ENCODE measurements around the gene GART. TPM values are rescaled to one million over a fixed set of nuclear protein-coding genes. Genes with fewer than 3 reads are reported as not detected.
A peak's percentile ranks its signal among the peaks of the same experiment; 100 is the strongest.
"Not testable (repeated sequence)": the region's sequence is repeated elsewhere in the genome, so short reads cannot be mapped to it uniquely, and the experiment has no call there.

Gene GART
- total RNA-seq, 2 experiments from 2014 or later, result 223 to 231 TPM

GRCh38 chr21:33477066-33477465, 64.9 kb downstream of the GART start:
- Mint-ChIP-seq H3K4me3 (no peak overlapping the region), H3K27me3 (no peaks in the 10 kb centered on the region)
- CTCF ChIA-PET, result interaction anchor here (1.5 kb wide), 1 partner anchor 115 kb away, joined by 3 read pairs; no protein-coding TSS in a partner anchor

DNA sequence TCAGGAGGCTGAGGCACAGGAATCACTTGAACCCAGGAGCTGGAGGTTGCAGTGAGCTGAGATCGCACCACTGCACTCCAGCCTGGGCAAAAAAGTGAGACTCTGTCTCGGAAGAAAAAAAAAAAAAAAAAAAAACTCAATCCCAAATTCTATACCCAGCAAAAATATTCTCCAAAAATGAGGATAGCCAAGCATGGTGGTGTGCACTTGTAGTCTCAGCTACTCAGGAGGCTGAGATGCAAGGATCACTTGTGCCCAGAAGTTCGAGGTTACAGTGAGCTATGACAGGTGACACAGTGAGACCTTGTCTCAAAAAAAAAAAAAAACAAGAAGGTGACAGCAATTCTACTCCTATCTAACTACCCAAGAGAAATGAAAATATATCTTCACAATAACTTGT, 68.6 kb downstream of the GART start:
- Mint-ChIP-seq H3K4me1 (peaks cover 7% of the 10 kb centered on the region), H3K9me3 (ENCODE audit: low read depth) (no peaks in the 10 kb centered on the region), H3K27ac (no peak overlapping the region), H3K36me3 (ENCODE audit: low read depth) (peaks cover 2% of the 10 kb centered on the region), H3K27me3 (no peaks in the 10 kb centered on the region), H3K4me3 (no peak overlapping the region)
- intact Hi-C loops (cut with DNase I, micrococcal nuclease), result no loop called here
- DNase-seq (no peak), ATAC-seq (no peak)
- ChIA-PET CTCF (interaction anchor here (1.2 kb wide), 1 partner anchor 12 kb away, joined by 3 read pairs; no protein-coding TSS in a partner anchor), POLR2A (no interaction called here)

More at GRCh38 chr21:33477066-33477465, 64.9 kb downstream of the GART start:
- H3K36me3 Mint-ChIP-seq (ENCODE audit: low read depth), result peaks cover 2% of the 10 kb centered on the region
- H3K9me3 Mint-ChIP-seq (ENCODE audit: low read depth), result no peaks in the 10 kb centered on the region
- intact Hi-C loops (cut with DNase I, micrococcal nuclease), result loop anchor here in 1 of 2 experiments (5.0 kb wide), 2 partner anchors 750 to 1085 kb away; partner anchors contain the start of genes SYNJ1 and URB1
- ATAC-seq (no peak), DNase-seq (no peak)
- POLR2A ChIA-PET, result no interaction called here
- H3K27ac Mint-ChIP-seq, result no peak overlapping the region
- peaks cover 17% of the 10 kb centered on the region for H3K4me1 Mint-ChIP-seq

DNA sequence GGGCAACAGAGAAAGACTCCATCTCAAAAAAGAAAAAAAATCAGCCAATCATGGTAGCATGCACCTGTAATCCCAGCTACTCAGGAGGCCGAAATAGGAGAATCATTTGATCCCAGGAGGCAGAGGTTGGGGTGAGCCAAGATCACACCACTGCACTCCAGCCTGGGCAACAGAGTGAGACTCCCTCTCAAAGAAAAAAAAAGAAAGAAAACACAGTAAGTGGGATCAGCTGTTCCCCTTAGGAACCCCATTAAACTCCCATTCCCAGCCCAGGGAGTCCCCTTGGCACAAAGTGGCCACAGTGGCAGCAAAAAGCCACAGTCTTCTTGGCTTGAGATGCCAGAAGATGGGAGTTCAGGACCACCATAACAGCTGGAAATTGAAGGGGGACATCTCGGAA, 71.2 kb downstream of the GART start:
- H3K9me3 Mint-ChIP-seq (ENCODE audit: low read depth), result no peaks in the 10 kb centered on the region
- no peaks in the 10 kb centered on the region for H3K27me3 Mint-ChIP-seq
- intact Hi-C loops (cut with DNase I, micrococcal nuclease), result no loop called here
- DNase-seq (no peak), ATAC-seq (no peak)
- ChIA-PET POLR2A (no interaction called here), CTCF (interaction anchor here (0.6 kb wide), 1 partner anchor 286 kb away, joined by 3 read pairs; no protein-coding TSS in a partner anchor)
- H3K36me3 Mint-ChIP-seq (ENCODE audit: low read depth), result no peaks in the 10 kb centered on the region
- no peak overlapping the region for H3K27ac Mint-ChIP-seq
- H3K4me1 Mint-ChIP-seq, result peaks cover 4% of the 10 kb centered on the region
- H3K4me3 Mint-ChIP-seq, result no peak overlapping the region

DNA sequence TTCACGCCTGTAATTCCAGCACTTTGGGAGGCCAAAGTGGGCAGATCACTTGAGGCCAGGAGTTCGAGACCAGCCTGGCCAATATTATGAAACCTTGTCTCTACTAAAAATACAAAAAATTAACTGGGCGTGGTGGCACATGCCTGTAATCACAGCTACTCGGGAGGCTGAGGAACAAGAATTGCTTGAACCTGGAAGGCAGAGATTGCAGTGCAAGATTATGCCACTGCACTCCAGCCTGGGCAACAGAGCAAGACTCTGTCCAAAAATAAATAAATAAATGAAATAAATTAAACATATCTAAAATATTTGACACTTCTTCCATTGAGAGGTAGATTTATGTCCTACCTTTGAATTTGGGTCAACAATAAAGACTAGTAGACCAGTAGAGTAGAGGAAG, 72.7 kb downstream of the GART start:
- H3K4me3 Mint-ChIP-seq; intact Hi-C loops (cut with DNase I, micrococcal nuclease); POLR2A ChIA-PET; DNase-seq; H3K27ac Mint-ChIP-seq; H3K4me1 Mint-ChIP-seq; H3K36me3 Mint-ChIP-seq (ENCODE audit: low read depth); H3K27me3 Mint-ChIP-seq; CTCF ChIA-PET; H3K9me3 Mint-ChIP-seq (ENCODE audit: low read depth); ATAC-seq: not testable (repeated sequence)

- intact Hi-C loops (cut with DNase I, micrococcal nuclease), result no loop called here
- Mint-ChIP-seq H3K4me1 (no peaks in the 10 kb centered on the region), H3K27ac (no peak overlapping the region), H3K36me3 (ENCODE audit: low read depth) (peaks cover 9% of the 10 kb centered on the region), H3K9me3 (ENCODE audit: low read depth) (no peaks in the 10 kb centered on the region), H3K4me3 (no peak overlapping the region), H3K27me3 (no peaks in the 10 kb centered on the region)
- ATAC-seq (no peak), DNase-seq (no peak)
- CTCF ChIA-PET, result interaction anchor here (0.6 to 1.3 kb wide), 8 partner anchors 12 to 266 kb away, joined by 3 to 5 read pairs (median 3); no protein-coding TSS in a partner anchor
- POLR2A ChIA-PET, result interaction anchor here (0.5 kb wide), 1 partner anchor 142 kb away, joined by 8 read pairs; no protein-coding TSS in a partner anchor
Measured at GRCh38 chr21:33461538-33462250, 80.2 kb downstream of the GART start.

DNA sequence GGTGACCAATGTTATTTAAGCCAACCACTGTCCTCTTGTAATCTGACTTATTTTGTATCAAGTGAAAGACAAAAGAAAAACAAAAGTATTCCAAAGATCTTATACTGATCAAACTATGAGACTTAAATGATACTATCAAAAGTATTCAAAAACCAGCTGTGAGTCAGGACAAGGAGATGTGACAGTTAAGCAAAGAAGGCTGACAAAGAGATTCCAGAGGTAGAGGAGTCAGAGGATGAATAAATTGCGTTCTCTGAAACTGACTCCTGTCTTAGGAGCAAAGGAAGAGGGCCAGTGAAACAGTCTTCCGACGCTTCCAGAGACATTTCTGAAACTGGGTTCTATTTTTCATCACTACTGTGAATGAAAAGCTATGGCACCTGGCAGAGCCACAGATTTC, 83.1 kb downstream of the GART start:
- no peaks in the 10 kb centered on the region for H3K4me1 Mint-ChIP-seq
- no peak overlapping the region for H3K4me3 Mint-ChIP-seq
- H3K27ac Mint-ChIP-seq, result no peak overlapping the region
- H3K9me3 Mint-ChIP-seq (ENCODE audit: low read depth), result no peaks in the 10 kb centered on the region
- H3K36me3 Mint-ChIP-seq (ENCODE audit: low read depth), result peaks cover 7% of the 10 kb centered on the region
- ATAC-seq (no peak), DNase-seq (no peak)
- H3K27me3 Mint-ChIP-seq, result no peaks in the 10 kb centered on the region
- POLR2A ChIA-PET, result interaction anchor here (0.6 kb wide), 1 partner anchor 82 kb away, joined by 3 read pairs; no protein-coding TSS in a partner anchor
- intact Hi-C loops (cut with DNase I, micrococcal nuclease), result no loop called here
- CTCF ChIA-PET, result interaction anchor here (0.6 to 1.8 kb wide), 5 partner anchors 10 to 282 kb away, joined by 3 to 9 read pairs (median 4); no protein-coding TSS in a partner anchor

DNA sequence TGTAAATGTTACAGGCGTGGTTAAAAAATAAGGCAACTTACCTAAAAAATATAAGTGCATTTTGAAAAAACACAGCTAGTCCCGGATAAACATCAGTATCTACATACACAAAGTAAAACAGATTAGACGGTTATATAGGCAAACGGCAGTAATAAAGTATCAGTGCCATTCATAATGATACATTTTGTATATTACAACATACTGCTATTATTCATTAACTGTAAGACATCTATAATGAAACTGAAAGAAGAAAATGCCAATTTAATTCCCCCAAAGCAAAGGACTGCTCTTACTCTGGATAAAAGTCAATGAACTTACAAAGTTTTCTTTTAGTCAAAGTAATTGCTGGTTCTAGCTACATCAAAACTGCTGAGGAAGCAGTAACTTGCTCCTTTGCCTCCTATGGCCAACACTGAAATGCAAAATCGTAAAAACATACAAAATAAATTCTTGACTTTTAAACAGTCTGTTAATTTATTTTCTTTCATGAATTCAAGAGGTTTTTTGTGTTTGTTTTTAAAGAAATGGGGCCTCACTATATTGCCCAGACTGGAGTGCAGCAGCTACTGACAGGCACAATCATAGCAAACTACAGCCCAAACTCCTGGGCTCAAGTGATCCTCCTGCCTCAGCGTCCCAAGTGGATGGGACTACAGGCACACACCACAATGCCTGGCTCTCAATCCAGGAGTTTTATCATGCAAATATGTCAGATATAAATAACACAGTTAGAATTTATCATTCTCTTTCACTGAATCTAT, 86.1 kb downstream of the GART start:
- H3K4me3 Mint-ChIP-seq, result no peak overlapping the region
- H3K9me3 Mint-ChIP-seq (ENCODE audit: low read depth), result no peaks in the 10 kb centered on the region
- intact Hi-C loops (cut with DNase I, micrococcal nuclease), result no loop called here
- H3K36me3 Mint-ChIP-seq (ENCODE audit: low read depth), result peaks cover 6% of the 10 kb centered on the region
- H3K27me3 Mint-ChIP-seq, result no peaks in the 10 kb centered on the region
- ChIA-PET CTCF (interaction anchor here (1.2 to 1.4 kb wide), 4 partner anchors 11 to 144 kb away, joined by 3 to 6 read pairs (median 3); no protein-coding TSS in a partner anchor), POLR2A (no interaction called here)
- H3K27ac Mint-ChIP-seq, result no peak overlapping the region
- H3K4me1 Mint-ChIP-seq, result no peaks in the 10 kb centered on the region
- no peak for DNase-seq
- peak; percentile 44 for ATAC-seq

Other genes with a start within 250 kb of the GART start
- gene IFNAR1, start 217.1 kb downstream of the GART start, total RNA-seq, result 10 to 100 TPM; 21.8 to 29.6 TPM
- gene IFNGR2, start 138.7 kb downstream of the GART start, total RNA-seq, result 10 to 100 TPM; 16.4 to 18.9 TPM
- 10 to 100 TPM; 13.6 to 15.2 TPM for gene TMEM50B, start 62.1 kb downstream of the GART start, total RNA-seq
- under 1 TPM; 0.37 to 0.43 TPM for gene DNAJC28, start 50.4 kb downstream of the GART start, total RNA-seq
- gene SON, start 921 bp upstream of the GART start, total RNA-seq, result 100 to 1,000 TPM; 299 to 380 TPM
- gene DONSON, start 46.6 kb upstream of the GART start, total RNA-seq, result 10 to 100 TPM; 39.5 to 41.8 TPM
- gene CRYZL1, start 99.6 kb upstream of the GART start, total RNA-seq, result 10 to 100 TPM; 31.4 to 35.2 TPM
- 1 to 10 TPM; 5.7 to 7.3 TPM for gene ITSN1, start 100.4 kb upstream of the GART start, total RNA-seq